Effector memory CD4-positive, alpha-beta T cell (primary cell): ENCODE measurements around the gene PSMG3.

Source experiments
- DNase-seq, 3 donors: peaks; one replicate each; pipeline ENCODE4 v3.0.0-alpha.2; 2020
- H3K27ac ChIP-seq: 2 replicates; pipeline ENCODE4 v1.7.0; 2013; ENCODE audit warnings: mild to moderate bottlenecking, low read length, moderate library complexity; ENCODE audit not compliant: insufficient read depth, poor library complexity, severe bottlenecking
- H3K27me3 ChIP-seq: replicated peaks from 2 replicates; pipeline ENCODE4 v1.7.0; 2013; ENCODE audit warnings: mild to moderate bottlenecking, low read length; ENCODE audit not compliant: insufficient read depth, control insufficient read depth, poor library complexity, severe bottlenecking
- H3K36me3 ChIP-seq: 2 replicates; pipeline ENCODE4 v1.7.0; 2013; ENCODE audit warnings: mild to moderate bottlenecking, low read length, moderate library complexity; ENCODE audit not compliant: control insufficient read depth, insufficient read depth
- H3K4me1 ChIP-seq: 2 replicates; pipeline ENCODE4 v1.7.0; 2013; ENCODE audit warnings: low read length, mild to moderate bottlenecking; ENCODE audit not compliant: control insufficient read depth, insufficient read depth, poor library complexity, severe bottlenecking
- H3K4me3 ChIP-seq: 2 replicates; pipeline ENCODE4 v1.7.0; 2013; ENCODE audit warnings: low read length, low read depth, mild to moderate bottlenecking; ENCODE audit not compliant: insufficient read depth, poor library complexity, severe bottlenecking
- H3K9me3 ChIP-seq: 2 replicates; pipeline ENCODE4 v1.7.0; 2013; ENCODE audit warnings: mild to moderate bottlenecking, low read length, moderate library complexity; ENCODE audit not compliant: control insufficient read depth

Gene PSMG3

DNA sequence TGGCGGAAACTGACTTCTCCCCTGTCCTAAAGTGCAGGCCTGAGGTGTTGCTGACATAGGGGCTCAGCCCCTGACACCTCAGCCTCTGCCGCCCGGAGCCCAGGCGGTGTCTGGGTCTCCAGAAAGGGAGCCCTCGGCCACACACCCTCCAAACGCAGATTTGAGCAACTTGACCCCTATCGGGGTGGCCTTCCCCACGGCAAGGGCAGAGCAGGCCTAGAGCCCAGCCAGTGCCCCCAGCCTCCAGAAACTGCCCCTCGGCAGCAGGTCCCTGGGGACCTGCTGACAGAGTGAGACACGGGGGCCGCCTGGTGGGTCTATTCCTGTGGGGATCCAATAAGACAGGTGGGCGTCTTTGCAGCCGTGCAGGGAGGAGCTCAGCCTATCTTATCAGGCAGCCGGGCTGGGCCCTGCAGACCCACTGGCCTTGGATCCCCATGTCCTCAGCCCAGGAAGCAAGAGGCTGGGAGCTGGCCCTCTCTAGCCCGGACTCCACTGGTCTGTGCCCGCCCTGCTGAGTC lies 24.9 kb downstream of the PSMG3 start:
- no peaks in the 10 kb centered on the region for H3K27me3 ChIP-seq
- peaks cover 15% of the 10 kb centered on the region for H3K36me3 ChIP-seq
- H3K4me1 ChIP-seq = no peaks in the 10 kb centered on the region
- H3K9me3 ChIP-seq = no peaks in the 10 kb centered on the region
- no peak overlapping the region for H3K4me3 ChIP-seq
- no peak for DNase-seq
- H3K27ac ChIP-seq = no peak overlapping the region

DNA sequence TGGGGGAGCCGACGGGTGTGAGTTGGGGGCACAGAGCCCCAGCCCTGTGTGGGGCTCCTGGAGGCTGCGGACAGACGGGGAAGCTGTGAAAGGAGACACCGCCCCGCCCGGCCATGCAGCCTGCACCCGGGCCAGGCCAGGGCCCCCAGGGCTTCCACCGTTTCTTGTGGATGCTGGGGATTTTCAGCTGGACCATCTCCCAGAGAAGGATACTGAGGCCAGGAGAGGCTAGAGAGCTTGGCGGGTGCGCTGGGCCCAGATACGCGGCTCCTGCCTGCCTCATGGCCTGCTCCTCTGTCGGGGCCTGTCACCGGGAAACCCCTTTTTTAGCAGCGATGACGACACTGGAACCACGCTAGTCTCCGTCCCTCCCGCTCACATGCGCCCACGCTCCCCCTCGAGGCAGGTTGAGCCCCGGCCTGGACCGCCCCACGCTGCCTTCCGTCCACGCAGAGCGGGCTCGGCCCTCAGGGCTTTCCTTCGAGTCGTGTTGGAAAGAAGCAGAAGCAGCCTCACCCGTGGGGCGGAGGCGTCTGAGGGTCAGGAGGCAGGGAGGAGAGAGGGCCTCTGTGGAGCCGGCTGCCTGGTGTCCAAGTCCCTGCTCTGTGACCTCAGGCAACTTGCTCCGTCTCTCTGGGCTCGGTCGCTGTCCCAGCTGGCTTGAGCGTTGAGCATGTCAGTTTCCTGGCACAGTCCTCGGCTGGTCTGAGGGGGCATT lies 25.5 kb downstream of the PSMG3 start:
- Histone ChIP-seq H3K36me3 (peaks cover 22% of the 10 kb centered on the region), H3K27me3 (no peaks in the 10 kb centered on the region), H3K27ac (no peak overlapping the region), H3K4me3 (no peak overlapping the region), H3K4me1 (no peaks in the 10 kb centered on the region), H3K9me3 (no peaks in the 10 kb centered on the region)
- DNase-seq = no peak

GRCh38 chr7:1543826-1544177 lies 26.0 kb downstream of the PSMG3 start:
- H3K27me3 ChIP-seq = no peaks in the 10 kb centered on the region
- H3K4me1 ChIP-seq = no peaks in the 10 kb centered on the region
- no peak overlapping the region for H3K27ac ChIP-seq
- H3K9me3 ChIP-seq = no peaks in the 10 kb centered on the region
- H3K4me3 ChIP-seq = no peak overlapping the region
- no peak for DNase-seq
- H3K36me3 ChIP-seq = peaks cover 27% of the 10 kb centered on the region

- H3K36me3 ChIP-seq = peaks cover 31% of the 10 kb centered on the region
These were observed 26.7 kb downstream of the PSMG3 start for GRCh38 chr7:1542841-1543747.

DNA sequence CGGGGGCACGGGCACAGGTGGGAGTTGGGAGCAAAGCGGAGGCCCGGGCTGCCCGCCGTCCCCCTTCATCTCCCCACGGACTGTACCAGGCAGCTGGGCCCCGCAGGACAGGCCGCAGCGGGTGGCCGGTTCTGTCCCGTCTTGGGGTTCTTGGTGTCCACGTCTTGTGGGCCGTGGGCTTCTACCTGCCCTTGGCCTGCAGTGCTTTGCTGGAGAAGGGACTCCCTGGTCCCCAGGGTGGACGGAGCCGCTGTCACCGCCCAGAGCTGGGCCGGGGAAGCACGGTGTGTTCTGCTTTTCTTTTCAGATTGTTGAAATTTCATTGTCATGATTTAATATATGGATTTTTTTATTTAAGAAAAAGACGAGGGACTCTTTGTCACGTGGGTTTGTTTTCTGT lies 27.5 kb downstream of the PSMG3 start:
- no peaks in the 10 kb centered on the region for H3K9me3 ChIP-seq
- H3K27ac ChIP-seq = no peak overlapping the region
- H3K4me1 ChIP-seq = no peaks in the 10 kb centered on the region
- DNase-seq = no peak
- no peaks in the 10 kb centered on the region for H3K27me3 ChIP-seq
- H3K4me3 ChIP-seq = no peak overlapping the region
- peaks cover 38% of the 10 kb centered on the region for H3K36me3 ChIP-seq

More at GRCh38 chr7:1542841-1543747, 26.7 kb downstream of the PSMG3 start:
- Histone ChIP-seq H3K9me3 (no peaks in the 10 kb centered on the region), H3K27me3 (no peaks in the 10 kb centered on the region), H3K4me3 (no peak overlapping the region), H3K27ac (no peak overlapping the region), H3K4me1 (no peaks in the 10 kb centered on the region)
- no peak for DNase-seq

DNA sequence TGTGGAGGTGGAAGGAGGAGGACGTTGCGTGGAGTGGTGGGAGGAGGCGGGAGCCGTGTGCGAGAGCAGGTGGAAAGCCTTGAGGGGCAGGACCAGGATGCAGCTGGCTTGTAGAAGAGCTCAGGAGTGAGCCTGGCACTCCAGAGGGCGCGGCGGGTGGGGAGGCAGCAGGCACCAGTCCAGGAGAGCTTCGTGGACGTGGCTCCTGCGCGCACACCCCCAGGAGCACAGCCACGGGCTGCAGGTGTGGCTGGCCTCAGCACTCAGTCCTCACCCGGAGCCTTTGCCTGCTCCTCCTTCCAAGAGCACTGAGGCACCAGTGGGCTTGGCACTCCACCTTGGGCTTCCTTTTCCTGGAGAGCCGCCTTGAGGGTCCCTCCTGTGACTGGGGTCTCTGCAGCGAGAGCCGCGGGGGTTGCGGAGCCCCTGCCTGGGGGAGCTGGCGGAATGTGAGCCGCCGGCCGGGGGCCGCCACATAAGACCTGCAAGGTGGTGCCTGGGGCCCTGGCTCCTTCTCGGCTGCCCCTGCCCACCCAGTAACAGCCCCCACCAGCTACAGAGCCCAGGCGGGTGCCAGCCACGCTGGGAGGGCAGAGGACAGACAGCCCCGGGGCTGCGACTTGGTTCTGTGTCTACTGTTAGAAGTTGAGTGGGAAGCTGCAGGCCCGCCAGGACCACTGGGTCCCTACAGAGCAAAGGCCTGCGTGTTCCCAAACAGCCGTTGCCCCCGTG lies 28.2 kb downstream of the PSMG3 start:
- Histone ChIP-seq H3K27me3 (no peaks in the 10 kb centered on the region), H3K27ac (no peak overlapping the region), H3K4me1 (no peaks in the 10 kb centered on the region), H3K36me3 (peaks cover 43% of the 10 kb centered on the region), H3K9me3 (no peaks in the 10 kb centered on the region), H3K4me3 (no peak overlapping the region)
- no peak for DNase-seq

DNA sequence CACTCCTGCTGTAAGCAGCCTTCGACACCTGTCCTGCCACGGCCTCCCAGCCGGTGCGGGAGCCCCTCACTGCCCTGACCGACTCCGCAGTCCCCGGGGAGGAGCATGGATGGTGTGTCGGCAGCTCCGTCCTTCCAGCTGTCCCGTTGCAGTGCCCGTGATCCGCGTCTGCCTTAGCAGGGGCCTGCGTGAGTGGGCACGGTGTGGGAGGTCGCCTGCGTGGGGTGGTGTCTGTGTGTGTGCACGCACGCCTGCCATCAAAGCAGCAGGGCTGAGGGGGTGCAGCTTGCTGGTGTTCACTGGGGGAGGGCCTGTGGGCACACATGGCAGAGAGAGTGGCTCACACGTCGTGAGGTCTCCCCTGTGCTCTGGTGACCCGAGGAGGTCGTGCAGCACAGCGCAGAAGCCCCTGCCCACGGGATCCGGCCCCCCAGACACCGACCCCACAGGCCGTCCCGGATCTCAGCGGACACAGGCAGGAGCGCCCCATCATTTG lies 29.0 kb downstream of the PSMG3 start:
- peaks cover 46% of the 10 kb centered on the region for H3K36me3 ChIP-seq
- no peak for DNase-seq
- H3K27ac ChIP-seq = no peak overlapping the region
- H3K4me1 ChIP-seq = no peaks in the 10 kb centered on the region
- no peak overlapping the region for H3K4me3 ChIP-seq
- H3K9me3 ChIP-seq = no peaks in the 10 kb centered on the region
- H3K27me3 ChIP-seq = no peaks in the 10 kb centered on the region

GRCh38 chr7:1539882-1540775 lies 29.7 kb downstream of the PSMG3 start:
- DNase-seq = no peak
- H3K27me3 ChIP-seq = no peaks in the 10 kb centered on the region
- H3K4me3 ChIP-seq = no peak overlapping the region
- H3K27ac ChIP-seq = no peak overlapping the region
- H3K4me1 ChIP-seq = no peaks in the 10 kb centered on the region
- H3K36me3 ChIP-seq = peaks cover 46% of the 10 kb centered on the region
- no peaks in the 10 kb centered on the region for H3K9me3 ChIP-seq
